Left lung (tissue), 10 donors: Measurements from ENCODE around the gene SH3PXD2B. TPM values are rescaled to one million over a fixed set of nuclear protein-coding genes. Genes with fewer than 3 reads are reported as not detected.

Experiments used
- ATAC-seq: fragments of 200-7000 bp; cut with Tn5 transposase; one replicate; pipeline ENCODE4 v1.9.1; 2020; ENCODE audit warnings: moderate library complexity
- DNase-seq, 4 donors: peaks; one replicate each; pipeline ENCODE4 v3.0.0-alpha.2; 2013 to 2020
- H3K27ac ChIP-seq, 2 donors: fragments of 200-600 bp; sonication (generic) in 1 of 2; one replicate each; pipeline versions ENCODE4 v1.5.0 to v1.8.0; 2020 to 2021
- H3K27me3 ChIP-seq, 2 donors: fragments of 200-600 bp; sonication (generic) in 1 of 2; one replicate each; pipeline versions ENCODE4 v1.5.0 to v1.8.0; 2020 to 2021
- H3K36me3 ChIP-seq, 2 donors: fragments of 200-600 bp; sonication (generic) in 1 of 2; one replicate each; pipeline versions ENCODE4 v1.5.0 to v1.8.0; 2020 to 2021
- H3K4me1 ChIP-seq, 2 donors: fragments of 200-600 bp; one replicate each; pipeline ENCODE4 v1.8.0; 2021
- H3K4me3 ChIP-seq, 2 donors: fragments of 200-600 bp; sonication (generic) in 1 of 2; one replicate each; pipeline versions ENCODE4 v1.5.0 to v1.8.0; 2020 to 2021; ENCODE audit warnings: mild to moderate bottlenecking in 1 of 2
- H3K9me3 ChIP-seq, 2 donors: fragments of 200-600 bp; sonication (generic) in 1 of 2; one replicate each; pipeline versions ENCODE4 v1.5.0 to v1.8.0; 2020 to 2021
- CTCF ChIP-seq, 2 donors: fragments of 200-600 bp; sonication (generic) in 1 of 2; IDR thresholded peaks; one replicate each; pipeline versions ENCODE4 v1.5.0 to v1.8.0; 2021; ENCODE audit warnings: antibody characterized with exemption in 2 of 2
- intact Hi-C, 2 donors: fragments of 100-400 bp; cut with DNase I; formaldehyde crosslinking; loops; one replicate each; pipeline versions ENCODE4 v1.11.2 to v1.14.2; 2022
- polyA plus RNA-seq, 6 donors: library from polyadenylated mRNA; unstranded; fragments of 120-200 nt; gene quantifications; one replicate each; pipeline ENCODE4 v1.2.1, GENCODE V29; 2013; ENCODE audit not compliant: insufficient read length in 6 of 6
- total RNA-seq, 2 donors: library from RNA; stranded (reverse); fragmentation: NEBNext Ultra II Directional; extraction: Animal tissue kit (Norgen Biotek cat#: 25700); gene quantifications; one replicate each; pipeline ENCODE4 v1.2.1, GENCODE V29; 2021
- donor health status: DM: no; HTN: yes; CAD: no.
- donor health status: DM: no; HTN: no; CAD: no.

The SH3PXD2B gene
- total and polyA plus RNA-seq, 8 donors, result 35.4 to 57.5 (median 43.8) TPM

- Histone ChIP-seq H3K4me3 (no peak overlapping the region), H3K36me3 (peaks cover 0 to 62% of the 10 kb centered on the region in 2 donors), H3K27me3 (no peaks in the 10 kb centered on the region), H3K4me1 (peaks cover 0 to 18% of the 10 kb centered on the region in 2 donors), H3K9me3 (no peaks in the 10 kb centered on the region), H3K27ac (no peak overlapping the region)
- TF ChIP-seq CTCF (IDR thresholded peaks at IDR 0.05), result no peak
- intact Hi-C loops, result no loop called here
- ATAC-seq, result no peak
- no peak for DNase-seq
Measured at GRCh38 chr5:172377856-172378255, 76.5 kb downstream of the SH3PXD2B start.

DNA sequence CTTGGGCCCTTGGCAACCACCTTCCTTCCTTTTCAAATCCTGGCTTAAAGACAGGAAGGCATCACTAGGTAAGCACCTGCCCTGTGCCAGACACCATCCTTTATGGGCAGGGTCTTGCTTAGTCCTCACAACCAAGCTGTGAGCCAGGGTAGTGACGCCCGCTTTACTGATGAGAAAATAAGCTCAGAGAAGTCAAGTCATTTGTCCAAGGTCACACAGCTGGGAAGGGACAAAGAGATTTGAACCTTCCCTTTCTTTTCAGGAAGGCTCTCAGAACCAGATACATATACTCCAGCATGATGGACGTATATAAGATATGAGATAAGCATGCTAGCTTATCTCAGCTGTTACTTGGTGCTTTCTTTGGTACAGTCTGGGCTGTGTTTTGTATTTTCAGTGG is 76.9 kb downstream of the SH3PXD2B start:
- Histone ChIP-seq H3K9me3 (no peaks in the 10 kb centered on the region), H3K4me1 (peaks cover 0 to 18% of the 10 kb centered on the region in 2 donors), H3K36me3 (peaks cover 0 to 65% of the 10 kb centered on the region in 2 donors), H3K4me3 (no peak overlapping the region), H3K27ac (no peak overlapping the region), H3K27me3 (no peaks in the 10 kb centered on the region)
- DNase-seq (no peak), ATAC-seq (no peak)
- no peak for TF ChIP-seq CTCF (IDR thresholded peaks at IDR 0.05)
- intact Hi-C loops, result no loop called here

DNA sequence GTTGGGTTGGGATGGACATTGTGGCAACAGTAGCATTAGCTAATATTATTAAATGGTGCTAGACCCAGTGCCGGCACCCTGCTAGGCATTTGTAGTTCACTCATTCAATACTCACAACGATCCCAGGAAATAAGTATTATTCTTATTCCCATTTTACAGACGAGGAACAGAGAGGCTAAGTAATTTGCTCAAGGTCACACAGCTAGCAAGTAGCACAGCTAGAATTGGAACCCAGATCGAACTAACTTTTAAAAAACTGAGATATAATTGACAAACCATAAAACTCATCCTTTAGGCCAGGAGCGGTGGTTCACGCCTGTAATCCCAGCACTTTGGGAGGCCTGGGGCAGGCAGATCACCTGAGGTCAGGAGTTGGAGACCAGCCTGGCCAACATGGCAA is 79.5 kb downstream of the SH3PXD2B start:
- no peak for TF ChIP-seq CTCF (IDR thresholded peaks at IDR 0.05)
- no peaks in the 10 kb centered on the region for H3K27me3 ChIP-seq
- peaks cover 2 to 13% of the 10 kb centered on the region in 2 donors for H3K9me3 ChIP-seq
- DNase-seq, result no peak
- no peak overlapping the region for H3K27ac ChIP-seq
- peaks cover 0 to 4% of the 10 kb centered on the region in 2 donors for H3K4me1 ChIP-seq
- intact Hi-C loops, result no loop called here
- no peak for ATAC-seq
- H3K36me3 ChIP-seq, result peaks cover 0 to 54% of the 10 kb centered on the region in 2 donors
- H3K4me3 ChIP-seq, result no peak overlapping the region

- intact Hi-C loops, result no loop called here
- H3K27me3 ChIP-seq, result no peaks in the 10 kb centered on the region
- no peak for TF ChIP-seq CTCF (IDR thresholded peaks at IDR 0.05)
- peaks cover 0 to 54% of the 10 kb centered on the region in 2 donors for H3K36me3 ChIP-seq
- H3K27ac ChIP-seq, result no peak overlapping the region
- H3K4me1 ChIP-seq, result peaks cover 0 to 3% of the 10 kb centered on the region in 2 donors
- no peak for DNase-seq
- H3K9me3 ChIP-seq, result peaks cover 2 to 13% of the 10 kb centered on the region in 2 donors
- no peak overlapping the region for H3K4me3 ChIP-seq
- no peak for ATAC-seq
Measured at GRCh38 chr5:172373680-172374079, 80.6 kb downstream of the SH3PXD2B start.

DNA sequence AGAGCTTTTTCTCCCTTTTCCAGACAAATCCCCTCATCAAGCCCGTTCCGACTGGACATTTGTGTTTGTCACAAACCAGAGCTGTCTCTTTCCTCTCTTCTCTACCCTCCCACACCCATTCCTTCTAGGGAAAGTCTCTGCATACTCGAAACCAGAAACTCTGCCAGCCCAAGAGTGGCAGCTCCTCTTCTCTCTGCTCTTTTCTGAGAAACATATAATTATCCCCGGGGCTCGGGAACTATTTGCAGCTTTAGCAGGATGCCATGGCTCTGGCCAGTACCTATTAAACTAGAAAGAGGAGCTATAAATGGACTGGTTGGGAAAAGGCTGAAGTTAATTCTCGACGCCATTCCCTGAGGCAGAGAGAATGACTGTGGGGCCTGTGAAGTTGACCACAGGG is 82.6 kb downstream of the SH3PXD2B start:
- TF ChIP-seq CTCF (IDR thresholded peaks at IDR 0.05), result no peak
- Histone ChIP-seq H3K27me3 (no peaks in the 10 kb centered on the region), H3K4me3 (no peak overlapping the region), H3K4me1 (peaks cover 0 to 3% of the 10 kb centered on the region in 2 donors), H3K9me3 (peaks cover 2 to 13% of the 10 kb centered on the region in 2 donors), H3K27ac (no peak overlapping the region), H3K36me3 (peaks cover 0 to 39% of the 10 kb centered on the region in 2 donors)
- intact Hi-C loops, result no loop called here
- ATAC-seq (no peak), DNase-seq (no peak)
